ENCODE measurements around the gene ZBTB20. TPM values are rescaled to one million over a fixed set of nuclear protein-coding genes. Genes with fewer than 3 reads are reported as not detected.

The ZBTB20 gene
- polyA plus RNA-seq, 1 of the 3 experiments (the other 2 are of a cell fraction), result 0.43 TPM

GRCh38 chr3:114572364-114573062 lies 574.6 kb downstream of the ZBTB20 start (continued):
- no peak for TF ChIP-seq MXI1 (IDR thresholded peaks at IDR 0.05; ENCODE audit: low read depth, low read length)
- no peak for TF ChIP-seq MAX (IDR thresholded peaks at IDR 0.05; ENCODE audit: low read depth)

- H3F3A ChIP-seq (replicated peaks; ENCODE audit: insufficient read depth), result no peaks in the 10 kb centered on the region
- no peaks in the 10 kb centered on the region for H3K27me3 ChIP-seq (ENCODE audit: insufficient read depth)
- H3K4me3 ChIP-seq (ENCODE audit: low read depth in 2 of 2, low read length in 1 of 2), result no peak overlapping the region
- peaks cover 0 to 10% of the 10 kb centered on the region in 2 experiments for H3K36me3 ChIP-seq (replicated peaks in 1 of 2; ENCODE audit: control insufficient read depth in 1 of 2, insufficient read depth in 2 of 2, low read length in 1 of 2)
- H3K79me2 ChIP-seq (ENCODE audit: insufficient read depth), result no peaks in the 10 kb centered on the region; the same call in 1 of the 2 replicates
- H2AFZ ChIP-seq (ENCODE audit: low read depth), result no peak overlapping the region
- no peaks in the 10 kb centered on the region for H3K9me3 ChIP-seq
- no peak overlapping the region for H3K9ac ChIP-seq
- H3K4me2 ChIP-seq, result no peak overlapping the region
- ChIA-PET CTCF (interaction anchor here (1.4 to 1.5 kb wide), 2 partner anchors 10 to 26 kb away, joined by 3 to 7 read pairs; no protein-coding TSS in a partner anchor), POLR2A (no interaction called here)
- no peaks in the 10 kb centered on the region; the same call in 1 of the 2 replicates for H3K9me2 ChIP-seq
- no peak for DNase-seq
- no peaks in the 10 kb centered on the region; the same call in 1 of the 2 replicates for H4K20me1 ChIP-seq (ENCODE audit: insufficient read depth)
- TF ChIP-seq USF2 (IDR thresholded peaks at IDR 0.05; ENCODE audit: borderline replicate concordance, low read depth, low read length) (no peak), CHD2 (IDR thresholded peaks at IDR 0.05; ENCODE audit: low read length, partially characterized antibody) (no peak), RCOR1 (IDR thresholded peaks at IDR 0.05; ENCODE audit: low read length) (no peak)
- no peak overlapping the region for H3K27ac ChIP-seq (ENCODE audit: low read depth in 2 of 2, low read length in 1 of 2)
- 97% methylated on average over 3 of the region's 3 CpGs for WGBS (ENCODE audit: low lambda C conversion rate)
- H3K4me1 ChIP-seq (ENCODE audit: control insufficient read depth in 1 of 2, insufficient read depth in 2 of 2, low read depth in 1 of 2, low read length in 1 of 2), result peaks cover 0 to 9% of the 10 kb centered on the region in 2 experiments; a peak in 2 of 4 replicates
Measured at GRCh38 chr3:114571363-114571762, 575.7 kb downstream of the ZBTB20 start.

GRCh38 chr3:114569186-114569585 lies 577.9 kb downstream of the ZBTB20 start:
- Histone ChIP-seq H2AFZ (ENCODE audit: low read depth) (no peak overlapping the region), H3K27ac (ENCODE audit: low read depth in 2 of 2, low read length in 1 of 2) (no peak overlapping the region), H3K9me2 (no peaks in the 10 kb centered on the region; the same call in 1 of the 2 replicates), H3F3A (replicated peaks; ENCODE audit: insufficient read depth) (no peaks in the 10 kb centered on the region), H3K4me2 (no peak overlapping the region), H3K36me3 (replicated peaks in 1 of 2; ENCODE audit: control insufficient read depth in 1 of 2, insufficient read depth in 2 of 2, low read length in 1 of 2) (peaks cover 0 to 3% of the 10 kb centered on the region in 2 experiments), H3K9ac (no peak overlapping the region), H4K20me1 (ENCODE audit: insufficient read depth) (no peaks in the 10 kb centered on the region; the same call in 1 of the 2 replicates), H3K79me2 (ENCODE audit: insufficient read depth) (no peaks in the 10 kb centered on the region; the same call in 1 of the 2 replicates), H3K4me3 (ENCODE audit: low read depth in 2 of 2, low read length in 1 of 2) (no peak overlapping the region), H3K4me1 (ENCODE audit: control insufficient read depth in 1 of 2, insufficient read depth in 2 of 2, low read depth in 1 of 2, low read length in 1 of 2) (peaks cover 0 to 13% of the 10 kb centered on the region in 2 experiments; a peak in 2 of 4 replicates), H3K9me3 (no peaks in the 10 kb centered on the region), H3K27me3 (ENCODE audit: insufficient read depth) (no peaks in the 10 kb centered on the region)
- POLR2A ChIA-PET, result no interaction called here
- CTCF ChIA-PET, result no interaction called here
- WGBS (ENCODE audit: low lambda C conversion rate), result 82% methylated on average over 2 of the region's 2 CpGs
- DNase-seq, result no peak
- TF ChIP-seq MEF2A (IDR thresholded peaks at IDR 0.05; ENCODE audit: borderline replicate concordance, low read depth) (no peak), EZH2phosphoT487 (IDR thresholded peaks at IDR 0.05; ENCODE audit: borderline replicate concordance, low read depth) (no peak), MXI1 (IDR thresholded peaks at IDR 0.05; ENCODE audit: low read depth, low read length) (no peak), JUND (IDR thresholded peaks at IDR 0.05) (no peak), MAX (IDR thresholded peaks at IDR 0.05; ENCODE audit: low read depth) (no peak), USF1 (IDR thresholded peaks at IDR 0.05; ENCODE audit: borderline replicate concordance, low read depth) (no peak), PBX3 (IDR thresholded peaks at IDR 0.05) (no peak), SMC3 (IDR thresholded peaks at IDR 0.05; ENCODE audit: low read depth, low read length) (no peak), FOXJ3 (CRISPR knock-in tag; IDR thresholded peaks at IDR 0.05) (no peak), GABPA (IDR thresholded peaks at IDR 0.05; ENCODE audit: low read depth) (no peak)

Measured in SK-N-SH (cell line).